SK-N-SH treated with all-trans-retinoic acid at 6 μM for 48 hours (cell line): ENCODE data around the gene UBE2D4.

Experiments used
- CSDC2 ChIP-seq: fragments of 250-450 bp; sonication (Bioruptor Pico); IDR thresholded peaks from 2 replicates; pipeline ENCODE4 v1.5.0; 2020; ENCODE audit warnings: mild to moderate bottlenecking, moderate library complexity
- PPARA ChIP-seq: fragments of 250-450 bp; sonication (Bioruptor Pico); IDR thresholded peaks from 2 replicates; pipeline ENCODE4 v1.5.0; 2020; ENCODE audit warnings: mild to moderate bottlenecking, borderline replicate concordance
- RARB ChIP-seq: fragments of 250-450 bp; sonication (Bioruptor Pico); IDR thresholded peaks from 2 replicates; pipeline ENCODE4 v1.8.0; 2021; ENCODE audit warnings: mild to moderate bottlenecking, moderate library complexity
- TCF4 ChIP-seq: fragments of 250-450 bp; sonication (Bioruptor Pico); IDR thresholded peaks from 2 replicates; pipeline ENCODE4 v1.8.0; 2021; ENCODE audit warnings: mild to moderate bottlenecking, moderate library complexity, borderline replicate concordance
- TOX ChIP-seq: fragments of 250-450 bp; sonication (Bioruptor Pico); IDR thresholded peaks from 2 replicates; pipeline ENCODE4 v1.8.0; 2021; ENCODE audit warnings: mild to moderate bottlenecking, moderate library complexity, borderline replicate concordance
- TSHZ2 ChIP-seq: fragments of 250-450 bp; sonication (Bioruptor Pico); IDR thresholded peaks from 2 replicates; pipeline ENCODE4 v1.5.0; 2020; ENCODE audit warnings: mild to moderate bottlenecking, moderate library complexity
- ZFP3 ChIP-seq: fragments of 250-450 bp; sonication (Bioruptor Pico); IDR thresholded peaks from 2 replicates; pipeline ENCODE4 v1.5.0; 2020; ENCODE audit warnings: mild to moderate bottlenecking, moderate library complexity
- TF ChIP-seq, protein P1 (sequence below): fragments of 250-450 bp; sonication (Bioruptor Pico); IDR thresholded peaks from 2 replicates; pipeline ENCODE4 v1.8.0; 2021; ENCODE audit warnings: low read depth, mild to moderate bottlenecking, moderate library complexity, borderline replicate concordance

DNA sequence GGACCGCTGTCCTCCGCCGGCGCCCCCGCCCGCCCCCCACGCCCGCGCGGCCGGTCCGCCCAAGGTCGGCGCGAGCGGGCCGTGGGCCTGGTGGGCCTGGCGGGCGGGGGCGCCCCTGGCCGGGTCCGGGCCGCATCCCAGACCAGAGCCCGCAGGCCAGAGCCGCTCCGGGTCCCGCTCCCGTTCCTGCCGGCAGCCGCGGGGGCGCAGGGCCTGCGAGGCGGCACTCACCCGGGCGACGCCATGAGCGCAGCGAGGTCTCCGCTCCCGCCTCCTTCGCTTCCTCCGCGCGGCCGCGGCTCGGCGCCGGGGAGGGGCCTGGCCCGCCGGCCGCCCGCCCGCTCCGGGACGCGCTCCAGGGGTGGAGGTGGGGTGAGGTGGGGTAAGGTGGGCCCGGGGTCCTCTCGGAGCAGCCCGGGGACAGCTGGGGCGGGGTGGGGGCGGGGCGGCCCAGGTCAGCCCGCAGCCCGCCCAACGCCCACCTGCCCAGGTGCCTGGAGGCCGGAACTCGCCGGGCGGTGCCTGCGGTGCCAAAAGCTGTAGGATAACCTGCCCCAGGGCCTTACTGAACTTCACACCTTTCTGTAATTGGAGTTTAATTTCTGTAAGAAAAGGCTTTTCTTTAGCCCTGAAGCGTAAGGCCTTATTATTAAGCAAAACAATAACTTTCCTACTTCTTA, 19.8 kb upstream of the UBE2D4 start, which contains the start of gene URGCP:
- TF ChIP-seq ZFP3 (CRISPR knock-in tag) (no peak), PPARA (CRISPR knock-in tag) (no peak), TCF4 (CRISPR knock-in tag) (no peak), CSDC2 (no peak), RARB (CRISPR knock-in tag) (no peak), TSHZ2 (CRISPR knock-in tag) (no peak), TOX (CRISPR knock-in tag) (no peak)
- TF ChIP-seq, protein P1, sequence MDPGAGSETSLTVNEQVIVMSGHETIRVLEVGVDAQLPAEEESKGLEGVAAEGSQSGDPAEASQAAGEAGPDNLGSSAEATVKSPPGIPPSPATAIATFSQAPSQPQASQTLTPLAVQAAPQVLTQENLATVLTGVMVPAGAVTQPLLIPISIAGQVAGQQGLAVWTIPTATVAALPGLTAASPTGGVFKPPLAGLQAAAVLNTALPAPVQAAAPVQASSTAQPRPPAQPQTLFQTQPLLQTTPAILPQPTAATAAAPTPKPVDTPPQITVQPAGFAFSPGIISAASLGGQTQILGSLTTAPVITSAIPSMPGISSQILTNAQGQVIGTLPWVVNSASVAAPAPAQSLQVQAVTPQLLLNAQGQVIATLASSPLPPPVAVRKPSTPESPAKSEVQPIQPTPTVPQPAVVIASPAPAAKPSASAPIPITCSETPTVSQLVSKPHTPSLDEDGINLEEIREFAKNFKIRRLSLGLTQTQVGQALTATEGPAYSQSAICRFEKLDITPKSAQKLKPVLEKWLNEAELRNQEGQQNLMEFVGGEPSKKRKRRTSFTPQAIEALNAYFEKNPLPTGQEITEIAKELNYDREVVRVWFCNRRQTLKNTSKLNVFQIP (CRISPR knock-in tag): no peak
